NCI-H1694 treated with DMSO at 0.1 percent for 48 hours (cell line): Measurements from ENCODE around the gene FLNA.
"Not testable (repeated sequence)": the region's sequence is repeated elsewhere in the genome, so short reads cannot be mapped to it uniquely, and the experiment has no call there.

Source experiments
- DNase-seq: peaks from one replicate; lab custom pipeline; 2025; lab: John Stamatoyannopoulos, UW

Gene FLNA

DNA sequence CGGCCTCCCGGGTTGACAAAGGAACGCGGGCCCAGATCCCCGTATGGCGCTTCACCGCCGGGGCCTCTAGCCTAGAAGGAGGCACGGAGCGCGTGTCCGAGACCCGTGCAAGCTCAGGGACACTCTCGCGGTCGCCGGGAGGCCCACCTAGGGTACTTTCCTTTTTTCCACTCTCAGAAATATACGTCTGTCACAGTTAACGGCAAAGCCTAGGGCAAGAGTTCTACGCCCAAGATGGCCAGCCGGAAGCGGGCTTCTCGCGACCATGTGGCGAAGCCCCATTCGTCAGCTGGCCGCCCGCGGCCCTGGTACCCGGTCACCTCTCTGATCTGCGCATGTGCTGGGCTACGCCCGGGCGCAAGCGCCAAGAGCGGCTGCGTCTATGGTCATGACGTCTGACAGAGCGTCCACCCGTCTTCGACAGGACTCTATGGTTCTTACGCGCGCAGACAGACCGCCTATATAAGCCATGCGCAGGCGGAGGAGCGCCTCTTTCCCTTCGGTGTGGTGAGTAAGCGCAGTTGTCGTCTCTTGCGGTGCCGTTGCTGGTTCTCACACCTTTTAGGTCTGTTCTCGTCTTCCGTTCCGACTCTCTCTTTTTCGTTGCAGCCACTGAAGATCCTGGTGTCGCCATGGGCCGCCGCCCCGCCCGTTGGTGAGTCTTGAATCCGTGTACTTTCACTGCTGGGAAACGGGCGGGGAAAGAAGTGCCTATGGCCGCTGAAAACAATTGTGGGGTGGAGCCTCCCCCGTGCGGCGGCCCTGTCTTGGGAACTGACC is 23.6 kb upstream of the FLNA start, which contains the start of gene RPL10:
RPL10 (plus strand) TSS at position 490 of the 780 bp plus-strand sequence; CDS start at position 633, 143 bp downstream.
- peak; percentile 94 for DNase-seq

GRCh38 chrX:154396973-154397887 is 22.8 kb upstream of the FLNA start:
- peak; percentile 53 for DNase-seq

- DNase-seq: not testable (repeated sequence)
Observed at GRCh38 chrX:154396363-154396762, 21.9 kb upstream of the FLNA start.

- not testable (repeated sequence) for DNase-seq
Observed at GRCh38 chrX:154389812-154390747, 15.6 kb upstream of the FLNA start.

DNA sequence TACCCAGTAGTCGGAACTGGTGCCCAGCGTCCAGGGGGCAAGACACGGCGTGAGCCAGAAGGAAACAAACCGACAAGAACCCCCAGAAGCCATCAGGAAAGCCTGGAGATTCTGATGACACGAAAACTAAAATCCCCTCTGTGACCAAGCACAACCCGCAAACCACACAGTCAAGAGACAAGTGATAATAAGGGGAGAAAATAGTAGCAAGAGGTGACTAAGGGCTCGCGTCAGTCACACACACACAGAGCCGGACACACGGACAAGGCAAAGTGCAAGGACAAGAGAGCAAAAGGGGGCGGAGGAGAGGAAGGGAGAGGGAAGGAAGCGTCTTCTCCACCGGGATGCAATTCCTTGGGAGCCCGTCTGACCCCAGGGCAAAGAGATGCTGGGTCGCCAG is 14.2 kb upstream of the FLNA start:
- DNase-seq: not testable (repeated sequence)

- DNase-seq: not testable (repeated sequence)
Observed at GRCh38 chrX:154388094-154388493, 13.7 kb upstream of the FLNA start.

DNA sequence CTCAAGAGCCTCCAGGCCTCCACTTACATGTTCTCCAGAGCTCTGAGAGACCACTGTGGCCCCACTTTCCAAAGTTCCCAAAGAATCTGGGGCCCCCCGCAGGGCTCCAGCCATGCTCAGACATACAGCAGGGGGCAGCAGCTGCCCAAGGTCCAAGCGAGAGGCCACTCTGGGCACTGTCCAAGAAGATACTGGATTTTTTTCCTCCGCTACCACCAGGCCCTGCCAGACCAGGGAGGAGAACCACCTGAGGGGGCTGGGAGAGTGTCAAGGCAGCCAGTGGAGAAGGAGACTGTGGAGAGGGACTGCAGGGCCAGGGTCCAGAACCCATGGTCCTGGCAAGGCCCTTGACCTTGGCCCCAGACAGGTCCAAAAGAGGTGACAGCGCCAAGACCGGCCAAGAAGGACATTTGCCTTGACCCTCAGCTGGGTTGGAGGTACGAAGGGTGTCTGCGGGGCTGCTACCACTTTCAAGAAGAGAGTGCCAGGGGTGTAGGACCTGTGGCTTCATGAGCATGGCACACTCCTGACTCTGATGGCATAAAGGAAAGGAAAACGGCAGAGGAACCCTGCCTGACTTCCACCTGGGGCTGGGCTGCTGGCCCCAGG is 10.0 kb upstream of the FLNA start:
- no peak for DNase-seq

DNA sequence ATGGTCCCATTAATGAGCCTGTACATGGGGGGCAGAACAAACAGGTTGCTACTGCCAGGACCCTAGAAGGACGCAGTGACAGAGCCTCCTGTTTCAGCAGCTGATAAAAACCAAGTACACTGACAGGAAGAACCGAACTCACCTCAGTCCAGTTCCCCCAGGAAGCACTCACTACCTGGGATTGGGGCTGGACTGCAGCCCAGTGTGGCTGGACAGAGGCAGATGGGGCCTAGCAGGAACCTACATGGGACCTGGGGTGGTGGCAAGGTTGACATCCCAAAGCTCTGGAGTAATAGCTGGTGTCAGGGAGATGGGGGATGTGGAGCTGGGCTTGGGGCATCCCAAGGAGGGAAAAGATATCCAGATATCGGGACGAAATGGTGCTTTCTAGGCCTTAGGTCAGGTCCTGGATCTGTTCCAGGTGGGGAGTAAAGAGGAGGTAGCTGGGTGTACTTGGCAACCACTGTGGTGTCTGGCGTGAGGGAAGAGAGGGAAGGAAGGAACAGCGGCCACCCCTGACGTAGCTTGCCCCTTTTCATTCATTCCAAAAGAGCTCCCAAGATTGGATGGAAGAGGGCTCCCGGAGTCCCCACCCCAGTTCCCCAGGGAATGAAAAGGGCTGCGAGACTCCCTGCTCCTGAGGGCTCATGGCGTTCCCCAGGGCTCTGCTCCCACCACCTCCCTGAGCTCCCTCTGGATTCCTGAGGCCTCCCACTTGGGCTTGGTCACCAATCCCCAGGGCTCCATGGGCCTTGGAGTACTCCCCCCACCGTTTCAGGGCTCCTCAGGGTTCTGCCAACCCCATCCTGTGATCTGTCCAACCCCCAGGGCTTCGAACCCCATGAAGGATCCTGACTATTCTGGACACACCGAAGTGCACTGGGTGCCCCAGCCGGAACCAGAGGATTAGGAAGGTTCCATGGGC is 9.2 kb upstream of the FLNA start:
- DNase-seq: no peak

DNA sequence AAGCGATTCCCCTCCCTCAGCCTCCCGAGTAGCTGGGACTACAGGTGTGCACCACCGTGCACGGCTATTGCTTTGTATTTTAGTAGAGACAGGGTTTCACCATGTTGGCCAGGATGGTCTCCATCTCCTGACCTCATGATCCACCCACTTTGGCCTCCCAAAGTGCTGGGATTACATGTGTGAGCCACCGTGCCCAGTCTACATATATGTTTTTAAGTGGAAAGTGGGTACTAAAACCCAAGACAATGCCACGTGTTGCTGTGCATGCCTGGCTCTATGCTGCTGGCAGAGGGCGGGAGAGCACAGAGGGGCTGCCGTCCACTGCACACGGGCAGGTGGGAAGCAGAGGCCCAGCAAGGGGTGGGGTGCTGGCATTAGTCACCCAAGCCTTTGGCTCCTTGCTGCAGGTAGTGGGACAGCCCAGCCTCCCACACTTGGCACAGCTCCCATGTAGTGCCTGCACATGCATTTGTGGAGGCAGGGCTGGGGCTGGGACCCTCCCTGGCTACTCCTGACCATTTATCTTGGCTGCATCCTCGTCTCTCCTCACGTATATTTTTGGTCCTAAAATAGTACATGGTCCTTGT is 8.1 kb upstream of the FLNA start:
- no peak for DNase-seq

GRCh38 chrX:154381271-154381670 is 6.8 kb upstream of the FLNA start:
- no peak for DNase-seq

GRCh38 chrX:154380787-154381186 is 6.4 kb upstream of the FLNA start:
- DNase-seq: no peak

DNA sequence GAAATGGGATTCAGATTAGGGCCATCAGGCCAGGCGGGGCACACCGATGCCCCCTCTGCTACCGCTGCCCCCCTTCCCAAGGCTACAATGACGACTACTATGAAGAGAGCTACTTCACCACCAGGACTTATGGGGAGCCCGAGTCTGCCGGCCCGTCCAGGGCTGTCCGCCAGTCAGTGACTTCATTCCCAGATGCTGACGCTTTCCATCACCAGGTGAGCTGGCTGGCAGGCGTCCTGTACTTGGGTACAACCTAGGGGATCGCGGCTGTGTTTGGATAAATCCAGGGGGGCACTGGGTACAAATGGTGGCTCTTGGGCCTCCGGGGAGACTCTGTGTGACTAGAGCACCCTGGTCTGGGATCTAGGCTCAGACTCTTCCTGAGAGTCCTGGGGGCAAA is 5.7 kb upstream of the FLNA start:
- no peak for DNase-seq

DNA sequence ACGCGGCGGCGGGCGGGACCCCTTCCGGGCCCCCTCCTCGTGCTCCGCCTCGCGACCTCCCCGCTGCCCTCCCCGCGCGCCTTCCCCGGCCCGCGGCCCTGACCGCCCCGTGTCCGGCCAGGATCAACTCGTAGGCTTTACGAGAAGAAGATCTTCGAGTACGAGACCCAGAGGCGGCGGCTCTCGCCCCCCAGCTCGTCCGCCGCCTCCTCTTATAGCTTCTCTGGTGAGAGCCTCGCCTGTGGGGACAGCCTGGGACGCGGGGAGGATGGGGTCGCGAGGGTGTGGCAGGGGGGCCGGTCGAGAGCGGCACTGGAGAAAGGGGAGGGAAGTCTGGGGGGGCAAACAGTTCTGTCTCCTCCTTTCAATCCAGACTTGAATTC is 5.1 kb upstream of the FLNA start:
- no peak for DNase-seq

DNA sequence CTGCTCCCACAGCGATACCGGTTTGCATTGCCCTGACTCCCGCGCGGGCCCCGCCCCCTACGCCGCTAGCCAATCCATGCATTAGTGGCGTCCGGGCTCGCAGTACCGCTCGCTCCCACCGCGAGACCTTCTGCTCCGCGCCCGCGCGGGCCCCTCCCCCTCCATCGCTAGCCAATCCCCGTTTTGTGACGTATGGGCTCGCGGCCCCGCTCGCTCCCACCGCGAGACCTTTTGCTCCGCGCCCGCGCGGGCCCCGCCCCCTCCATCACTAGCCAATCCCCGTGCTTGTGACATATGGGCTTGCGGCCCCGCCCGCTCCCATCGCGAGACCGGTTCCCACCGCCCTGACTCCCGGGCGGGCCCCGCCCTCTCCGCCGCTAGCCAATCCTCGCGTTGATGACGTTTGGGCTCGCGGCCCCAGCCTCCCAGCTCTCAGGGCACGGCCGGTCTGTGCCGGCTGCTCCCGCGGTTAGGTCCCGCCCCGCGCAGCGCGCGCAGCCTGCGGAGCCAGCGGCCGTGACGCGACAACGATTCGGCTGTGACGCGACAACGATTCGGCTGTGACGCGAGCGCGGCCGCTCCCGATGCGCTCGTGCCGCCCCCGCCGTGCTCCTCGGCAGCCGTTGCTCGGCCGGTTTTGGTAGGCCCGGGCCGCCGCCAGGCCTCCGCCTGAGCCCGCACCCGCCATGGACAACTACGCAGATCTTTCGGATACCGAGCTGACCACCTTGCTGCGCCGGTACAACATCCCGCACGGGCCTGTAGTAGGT is 4.5 kb upstream of the FLNA start, which contains the start of gene EMD:
EMD (plus strand) TSS at position 497 of the 770 bp plus-strand sequence; CDS start at position 687, 190 bp downstream.
- DNase-seq: peak; percentile 94

- no peak for DNase-seq
Observed at GRCh38 chrX:154378059-154378798, 3.8 kb upstream of the FLNA start.

GRCh38 chrX:154376774-154377173 is 2.3 kb upstream of the FLNA start:
- DNase-seq: no peak

GRCh38 chrX:154375156-154375504 is 696 bp upstream of the FLNA start:
- DNase-seq: no peak
